HEK293 (cell line): ENCODE results near the gene CDYL2.
A peak's percentile ranks its signal among the peaks of the same experiment; 100 is the strongest.
"Not testable (repeated sequence)": the region's sequence is repeated elsewhere in the genome, so short reads cannot be mapped to it uniquely, and the experiment has no call there.

ENCODE experiments used
- CTCF ChIA-PET: fragments of 350-600 bp; formaldehyde crosslinking; extraction: SDS; loops from one replicate; lab custom pipeline; 2021; ENCODE audit warnings: antibody characterized with exemption; lab: Yijun Ruan, JAX
- POLR2A ChIA-PET: fragments of 300-600 bp; formaldehyde crosslinking; extraction: SDS; loops from one replicate; lab custom pipeline; 2020; ENCODE audit warnings: antibody characterized with exemption, inconsistent platforms; lab: Yijun Ruan, JAX
- H3K27ac ChIP-seq: fragments of 200-500 bp; sonication (Bioruptor generic); 2 replicates; pipeline ENCODE4 v1.5.1; 2014; ENCODE audit warnings: low read depth, low read length, control low read depth, inconsistent platforms; ENCODE audit errors: extremely low read depth
- H3K36me3 ChIP-seq, 2 experiments: fragments of 200-500 bp in 1 of 2; sonication (Bioruptor generic) in 1 of 2; 1 replicate in 1 of 2; 2 replicates in 1 of 2; pipeline ENCODE4 v1.5.1; 2014 to 2017; ENCODE audit warnings: inconsistent platforms in 2 of 2, low read length in 2 of 2; ENCODE audit not compliant: control insufficient read depth in 2 of 2, insufficient read depth in 1 of 2
- H3K4me1 ChIP-seq: fragments of 200-500 bp; sonication (Bioruptor generic); 2 replicates; pipeline ENCODE4 v1.5.1; 2014; ENCODE audit warnings: mild to moderate bottlenecking, low read length, inconsistent platforms; ENCODE audit not compliant: control insufficient read depth, insufficient read depth
- H3K4me3 ChIP-seq: 2 replicates; pipeline ENCODE4 v1.5.1; 2011; ENCODE audit warnings: low read depth, mild to moderate bottlenecking, control low read depth, low read length, moderate library complexity
- H3K9me3 ChIP-seq: fragments of 200-500 bp; sonication (Bioruptor generic); 2 replicates; pipeline ENCODE4 v1.5.1; 2014; ENCODE audit warnings: low read depth, low read length, inconsistent platforms; ENCODE audit not compliant: control insufficient read depth, insufficient read depth
- GLIS2 ChIP-seq: fragments of 450-650 bp; formaldehyde crosslinking; IDR thresholded peaks from 2 replicates; pipeline ENCODE4 v1.5.1; 2016; ENCODE audit warnings: missing biosample characterization, missing genetic modification characterization
- HOXA7 ChIP-seq: sonication (generic); formaldehyde crosslinking; IDR thresholded peaks from 2 replicates; pipeline ENCODE4 v1.8.1; 2022; ENCODE audit warnings: missing genetic modification reagents, borderline replicate concordance
- MZF1 ChIP-seq: fragments of 450-650 bp; formaldehyde crosslinking; IDR thresholded peaks from 2 replicates; pipeline ENCODE4 v1.5.1; 2017; ENCODE audit warnings: missing biosample characterization, missing genetic modification characterization, borderline replicate concordance
- ZNF146 ChIP-seq: fragments of 450-650 bp; formaldehyde crosslinking; IDR thresholded peaks from 2 replicates; pipeline ENCODE4 v1.5.1; 2016; ENCODE audit warnings: missing biosample characterization, missing genetic modification characterization
- ZNF202 ChIP-seq: fragments of 450-650 bp; formaldehyde crosslinking; IDR thresholded peaks from 2 replicates; pipeline ENCODE4 v1.5.1; 2016; ENCODE audit warnings: missing biosample characterization, missing genetic modification characterization, borderline replicate concordance
- ZNF239 ChIP-seq: fragments of 450-650 bp; formaldehyde crosslinking; IDR thresholded peaks from 2 replicates; pipeline ENCODE4 v1.5.1; 2016; ENCODE audit warnings: missing biosample characterization, missing genetic modification characterization
- ZNF560 ChIP-seq: fragments of 450-650 bp; formaldehyde crosslinking; IDR thresholded peaks from 2 replicates; pipeline ENCODE4 v1.5.1; 2017; ENCODE audit warnings: missing biosample characterization, missing genetic modification characterization, borderline replicate concordance
- ZNF624 ChIP-seq: fragments of 450-650 bp; formaldehyde crosslinking; IDR thresholded peaks from 2 replicates; pipeline ENCODE4 v1.5.1; 2017; ENCODE audit warnings: missing biosample characterization, missing genetic modification characterization
- ZNF692 ChIP-seq: fragments of 450-650 bp; formaldehyde crosslinking; IDR thresholded peaks from 2 replicates; pipeline ENCODE4 v1.5.1; 2016; ENCODE audit warnings: missing biosample characterization, missing genetic modification characterization
- ZNF776 ChIP-seq: fragments of 450-650 bp; formaldehyde crosslinking; IDR thresholded peaks from 2 replicates; pipeline ENCODE4 v1.5.0; 2017; ENCODE audit warnings: missing biosample characterization, missing genetic modification characterization, borderline replicate concordance
- ZNF785 ChIP-seq: fragments of 450-650 bp; formaldehyde crosslinking; IDR thresholded peaks from 2 replicates; pipeline ENCODE4 v1.5.1; 2016; ENCODE audit warnings: missing biosample characterization, missing genetic modification characterization
- ZNF792 ChIP-seq: fragments of 450-650 bp; formaldehyde crosslinking; IDR thresholded peaks from 2 replicates; pipeline ENCODE4 v1.5.1; 2016; ENCODE audit warnings: missing biosample characterization, missing genetic modification characterization
- TF ChIP-seq, protein P1 (sequence below): fragments of 450-650 bp; formaldehyde crosslinking; IDR thresholded peaks from 2 replicates; pipeline ENCODE4 v1.5.1; 2016; ENCODE audit warnings: missing biosample characterization, missing genetic modification characterization
- TF ChIP-seq, protein P2 (sequence below): fragments of 450-650 bp; formaldehyde crosslinking; IDR thresholded peaks from 2 replicates; pipeline ENCODE4 v1.5.1; 2017; ENCODE audit warnings: missing biosample characterization, missing genetic modification characterization

Gene CDYL2

GRCh38 chr16:80816356-80816755 lies 12.0 kb upstream of the CDYL2 start:
- H3K9me3 ChIP-seq, result no peaks in the 10 kb centered on the region
- TF ChIP-seq ZNF792 (tag by site-specific recombination) (no peak), ZNF202 (tag by site-specific recombination) (no peak), ZNF624 (no peak), ZNF776 (tag by site-specific recombination) (no peak)
- TF ChIP-seq, all 188 proteins: peak for 0
- H3K27ac ChIP-seq, result no peak overlapping the region
- H3K36me3 ChIP-seq, result no peaks in the 10 kb centered on the region
- no peak overlapping the region for H3K4me3 ChIP-seq
- CTCF ChIA-PET, result interaction anchor here (0.9 kb wide), 1 partner anchor 9 kb away, joined by 4 read pairs; no protein-coding TSS in a partner anchor
- no peaks in the 10 kb centered on the region for H3K4me1 ChIP-seq
- POLR2A ChIA-PET, result no interaction called here

- peak; percentile 62 for TF ChIP-seq ZNF146 (tag by site-specific recombination)
- TF ChIP-seq, all 188 proteins: peak for 1; not testable (repeated sequence) for 187
- H3K36me3 ChIP-seq, POLR2A ChIA-PET, H3K9me3 ChIP-seq, H3K27ac ChIP-seq, H3K4me3 ChIP-seq, H3K4me1 ChIP-seq: not testable (repeated sequence)
- CTCF ChIA-PET, result interaction anchor here (0.6 kb wide), 1 partner anchor 1519 kb away, joined by 3 read pairs; no protein-coding TSS in a partner anchor
Observed at GRCh38 chr16:80815278-80815677, 10.9 kb upstream of the CDYL2 start.

DNA sequence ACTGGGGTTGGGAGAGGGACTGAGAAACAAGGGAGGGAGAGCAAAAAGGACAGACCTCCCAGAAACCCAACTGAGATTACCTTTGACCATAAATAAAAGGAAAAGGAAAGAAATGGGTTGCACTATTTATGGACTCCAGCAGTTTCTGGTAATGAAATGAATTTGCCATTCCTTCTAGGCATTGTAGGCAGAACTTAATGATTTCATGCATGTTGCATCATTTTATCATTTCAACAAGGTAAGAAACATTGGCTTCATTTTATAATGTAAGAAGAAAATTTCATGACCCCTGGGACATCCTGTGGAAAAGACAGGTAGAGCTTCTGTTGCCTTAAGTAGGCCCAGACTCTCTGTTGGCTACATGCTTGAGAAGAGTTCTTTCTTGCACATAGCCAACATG lies 8.2 kb upstream of the CDYL2 start:
- H3K4me3 ChIP-seq, result no peak overlapping the region
- CTCF ChIA-PET, result interaction anchor here (0.7 to 2.0 kb wide), 3 partner anchors 12 to 285 kb away, joined by 3 to 14 read pairs (median 11); no protein-coding TSS in a partner anchor
- no peaks in the 10 kb centered on the region for H3K9me3 ChIP-seq
- no peaks in the 10 kb centered on the region for H3K4me1 ChIP-seq
- TF ChIP-seq MZF1, result no peak
- no peak for TF ChIP-seq ZNF785
- no peak for TF ChIP-seq ZNF560 (tag by site-specific recombination)
- TF ChIP-seq, protein P1, sequence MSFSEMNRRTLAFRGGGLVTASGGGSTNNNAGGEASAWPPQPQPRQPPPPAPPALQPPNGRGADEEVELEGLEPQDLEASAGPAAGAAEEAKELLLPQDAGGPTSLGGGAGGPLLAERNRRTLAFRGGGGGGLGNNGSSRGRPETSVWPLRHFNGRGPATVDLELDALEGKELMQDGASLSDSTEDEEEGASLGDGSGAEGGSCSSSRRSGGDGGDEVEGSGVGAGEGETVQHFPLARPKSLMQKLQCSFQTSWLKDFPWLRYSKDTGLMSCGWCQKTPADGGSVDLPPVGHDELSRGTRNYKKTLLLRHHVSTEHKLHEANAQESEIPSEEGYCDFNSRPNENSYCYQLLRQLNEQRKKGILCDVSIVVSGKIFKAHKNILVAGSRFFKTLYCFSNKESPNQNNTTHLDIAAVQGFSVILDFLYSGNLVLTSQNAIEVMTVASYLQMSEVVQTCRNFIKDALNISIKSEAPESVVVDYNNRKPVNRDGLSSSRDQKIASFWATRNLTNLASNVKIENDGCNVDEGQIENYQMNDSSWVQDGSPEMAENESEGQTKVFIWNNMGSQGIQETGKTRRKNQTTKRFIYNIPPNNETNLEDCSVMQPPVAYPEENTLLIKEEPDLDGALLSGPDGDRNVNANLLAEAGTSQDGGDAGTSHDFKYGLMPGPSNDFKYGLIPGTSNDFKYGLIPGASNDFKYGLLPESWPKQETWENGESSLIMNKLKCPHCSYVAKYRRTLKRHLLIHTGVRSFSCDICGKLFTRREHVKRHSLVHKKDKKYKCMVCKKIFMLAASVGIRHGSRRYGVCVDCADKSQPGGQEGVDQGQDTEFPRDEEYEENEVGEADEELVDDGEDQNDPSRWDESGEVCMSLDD (tag by site-specific recombination), result no peak
- no peak for TF ChIP-seq HOXA7
- TF ChIP-seq ZNF146 (tag by site-specific recombination), result no peak
- no peak for TF ChIP-seq ZNF692 (tag by site-specific recombination)
- no peak for TF ChIP-seq GLIS2 (tag by site-specific recombination)
- TF ChIP-seq ZNF239 (tag by site-specific recombination), result no peak
- TF ChIP-seq, protein P2, sequence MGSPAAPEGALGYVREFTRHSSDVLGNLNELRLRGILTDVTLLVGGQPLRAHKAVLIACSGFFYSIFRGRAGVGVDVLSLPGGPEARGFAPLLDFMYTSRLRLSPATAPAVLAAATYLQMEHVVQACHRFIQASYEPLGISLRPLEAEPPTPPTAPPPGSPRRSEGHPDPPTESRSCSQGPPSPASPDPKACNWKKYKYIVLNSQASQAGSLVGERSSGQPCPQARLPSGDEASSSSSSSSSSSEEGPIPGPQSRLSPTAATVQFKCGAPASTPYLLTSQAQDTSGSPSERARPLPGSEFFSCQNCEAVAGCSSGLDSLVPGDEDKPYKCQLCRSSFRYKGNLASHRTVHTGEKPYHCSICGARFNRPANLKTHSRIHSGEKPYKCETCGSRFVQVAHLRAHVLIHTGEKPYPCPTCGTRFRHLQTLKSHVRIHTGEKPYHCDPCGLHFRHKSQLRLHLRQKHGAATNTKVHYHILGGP (tag by site-specific recombination), result no peak
- TF ChIP-seq, all 188 proteins: peak for 0
- POLR2A ChIA-PET, result no interaction called here
- Histone ChIP-seq H3K36me3 (no peaks in the 10 kb centered on the region), H3K27ac (no peak overlapping the region)
